ENCODE measurements around the gene FARS2.

- TF ChIP-seq CTCF (IDR thresholded peaks at IDR 0.05 in 2 of 3, conservative IDR thresholded peaks at IDR 0.05 in 1 of 3; ENCODE audit: borderline replicate concordance in 1 of 3, insufficient read depth in 1 of 3, low read depth in 2 of 3, low read length in 2 of 3) (no peak), TCF7L2 (IDR thresholded peaks at IDR 0.05; ENCODE audit: borderline replicate concordance, extremely low read depth, insufficient read depth, insufficient read length) (no peak), MAX (IDR thresholded peaks at IDR 0.05) (no peak), EZH2 (IDR thresholded peaks at IDR 0.05) (no peak), POLR2A (IDR thresholded peaks at IDR 0.05; ENCODE audit: borderline replicate concordance, extremely low read depth, insufficient read depth, insufficient read length) (no peak), SRF (IDR thresholded peaks at IDR 0.05; ENCODE audit: low read depth) (no peak), SP1 (IDR thresholded peaks at IDR 0.05; ENCODE audit: low read depth) (no peak), FOSL1 (IDR thresholded peaks at IDR 0.05; ENCODE audit: low read depth) (no peak), EZH2phosphoT487 (IDR thresholded peaks at IDR 0.05; ENCODE audit: borderline replicate concordance) (no peak), ZBTB33 (IDR thresholded peaks at IDR 0.05; ENCODE audit: extremely low read depth, insufficient replicate concordance, low read length) (no peak), POLR2AphosphoS5 (IDR thresholded peaks at IDR 0.05; ENCODE audit: low read depth, low read length) (no peak), JUND (IDR thresholded peaks at IDR 0.05) (no peak), REST (IDR thresholded peaks at IDR 0.05; ENCODE audit: low read depth) (no peak), ZFX (IDR thresholded peaks at IDR 0.05) (no peak)
Measured at GRCh38 chr6:5259428-5259827, 1.9 kb upstream of the FARS2 start.

All from HCT116 (cell line).